HT1080 (cell line): ENCODE results near the gene GLTPD2. TPM values are rescaled to one million over a fixed set of nuclear protein-coding genes. Genes with fewer than 3 reads are reported as not detected.

Experiments
- DNase-seq: peaks from one replicate; pipeline ENCODE4 v3.0.0-alpha.2; 2015; ENCODE audit warnings: low read depth
- polyA plus RNA-seq, 2 experiments: library from polyadenylated mRNA; depleted of rRNA; stranded (reverse); fragments of >200 nt; gene quantifications; 2 replicates each; pipeline ENCODE4 v1.2.3, GENCODE V29; 2015
- total RNA-seq: library from RNA; depleted of rRNA; stranded (reverse); fragments of >200 nt; shearing (Covaris generic); gene quantifications from 2 replicates; pipeline ENCODE4 v1.2.3, GENCODE V29; 2014; rRNA removed

GLTPD2 gene
- total RNA-seq, result not detected in 2 replicates
- 0.10 TPM in 1 of 2 replicates, not detected in the other for polyA plus RNA-seq (2015; cell fraction: cytosol; rRNA removed)
- not detected in 2 replicates for polyA plus RNA-seq (2015; cell fraction: nucleus; rRNA removed)

- DNase-seq, result no peak
These were observed at the start of gene GLTPD2 for GRCh38 chr17:4788807-4789700. TSS of gene GLTPD2 (plus strand) at chr17:4788964. CDS start at chr17:4789012, 48 bp downstream.

- no peak for DNase-seq
These were observed 49.4 kb upstream of the GLTPD2 start, which contains the start of the genes CXCL16 and ZMYND15 for GRCh38 chr17:4739122-4740024. TSS of gene CXCL16 (minus strand) at chr17:4739928. CDS start at chr17:4739339, 589 bp downstream. TSS of gene ZMYND15 (plus strand) at chr17:4739833. CDS start at chr17:4740549, 716 bp downstream.

GRCh38 chr17:4740025-4740351 is 48.8 kb upstream of the GLTPD2 start:
- DNase-seq, result no peak

GRCh38 chr17:4740584-4740983 is 48.2 kb upstream of the GLTPD2 start:
- no peak for DNase-seq

- DNase-seq, result no peak
These were observed 47.2 kb upstream of the GLTPD2 start for GRCh38 chr17:4741544-4741943.

- DNase-seq, result no peak
These were observed 46.6 kb upstream of the GLTPD2 start for GRCh38 chr17:4742133-4742532.

- DNase-seq, result no peak
These were observed 46.1 kb upstream of the GLTPD2 start for GRCh38 chr17:4742629-4743028.

- DNase-seq, result no peak
These were observed 45.5 kb upstream of the GLTPD2 start for GRCh38 chr17:4743216-4743615.

- DNase-seq, result no peak
These were observed 44.9 kb upstream of the GLTPD2 start for GRCh38 chr17:4743898-4744297.

- DNase-seq, result no peak
These were observed 43.5 kb upstream of the GLTPD2 start for GRCh38 chr17:4744999-4745969.

GRCh38 chr17:4747847-4748246 is 40.9 kb upstream of the GLTPD2 start:
- no peak for DNase-seq

- no peak for DNase-seq
These were observed 40.1 kb upstream of the GLTPD2 start for GRCh38 chr17:4748686-4749085.

- no peak for DNase-seq
These were observed 38.2 kb upstream of the GLTPD2 start for GRCh38 chr17:4750606-4751005.

- DNase-seq, result no peak
These were observed 36.8 kb upstream of the GLTPD2 start for GRCh38 chr17:4751932-4752331.

- no peak for DNase-seq
These were observed 35.4 kb upstream of the GLTPD2 start for GRCh38 chr17:4753392-4753791.

GRCh38 chr17:4759776-4760236 is 29.0 kb upstream of the GLTPD2 start:
- no peak for DNase-seq

GRCh38 chr17:4764595-4764994 is 24.2 kb upstream of the GLTPD2 start:
- no peak for DNase-seq

- no peak for DNase-seq
These were observed 22.6 kb upstream of the GLTPD2 start for GRCh38 chr17:4766201-4766600.

- no peak for DNase-seq
These were observed 22.0 kb upstream of the GLTPD2 start for GRCh38 chr17:4766723-4767122.

- DNase-seq, result no peak
These were observed 20.5 kb upstream of the GLTPD2 start for GRCh38 chr17:4768298-4768697.
